HepG2 (cell line): ENCODE data around the gene POU2F1. TPM values are rescaled to one million over a fixed set of nuclear protein-coding genes. Genes with fewer than 3 reads are reported as not detected.

Source experiments
- BCL3 ChIP-seq: sonication (generic); formaldehyde crosslinking; IDR thresholded peaks from 2 replicates; pipeline ENCODE4 v1.5.1; 2020; ENCODE audit warnings: mild to moderate bottlenecking, missing genetic modification reagents, moderate library complexity
- CEBPB ChIP-seq: IDR thresholded peaks from 2 replicates; pipeline ENCODE4 v1.6.1; 2011; ENCODE audit warnings: low read depth, low read length, improper control_type of control experiment, borderline replicate concordance
- GLI4 ChIP-seq: sonication (generic); formaldehyde crosslinking; IDR thresholded peaks from 2 replicates; pipeline ENCODE4 v1.5.1; 2020; ENCODE audit warnings: missing genetic modification reagents, mild to moderate bottlenecking, moderate library complexity, borderline replicate concordance
- PLSCR1 ChIP-seq: sonication (generic); formaldehyde crosslinking; IDR thresholded peaks from 2 replicates; pipeline ENCODE4 v1.5.0; 2020; ENCODE audit warnings: missing genetic modification reagents, mild to moderate bottlenecking, borderline replicate concordance
- RBFOX2 ChIP-seq: fragments of 200-400 bp; formaldehyde crosslinking; IDR thresholded peaks from 2 replicates; pipeline ENCODE4 v1.6.1; 2017; ENCODE audit warnings: low read depth, mild to moderate bottlenecking, low read length
- RBM22 ChIP-seq: fragments of 200-400 bp; formaldehyde crosslinking; optimal IDR thresholded peaks from 2 replicates; pipeline ENCODE3; 2017; ENCODE audit warnings: mild to moderate bottlenecking, low read length, moderate library complexity
- RFX1 ChIP-seq: fragments of 450-650 bp; IDR thresholded peaks from 2 replicates; pipeline ENCODE4 v1.6.1; 2017
- TGIF2 ChIP-seq: IDR thresholded peaks from 2 replicates; pipeline ENCODE4 v1.6.1; 2016; ENCODE audit warnings: control low read depth, missing compliant biosample characterization
- ZBTB49 ChIP-seq: sonication (generic); formaldehyde crosslinking; IDR thresholded peaks from 2 replicates; pipeline ENCODE4 v1.4.0; 2020; ENCODE audit warnings: missing genetic modification reagents, borderline replicate concordance
- ZFP90 ChIP-seq: sonication (generic); formaldehyde crosslinking; IDR thresholded peaks from 2 replicates; pipeline ENCODE4 v1.8.0; 2022; ENCODE audit warnings: missing genetic modification reagents, mild to moderate bottlenecking, inconsistent platforms, borderline replicate concordance
- ZNF34 ChIP-seq: sonication (generic); formaldehyde crosslinking; IDR thresholded peaks from 2 replicates; pipeline ENCODE4 v1.4.0; 2020; ENCODE audit warnings: mild to moderate bottlenecking, missing genetic modification reagents, borderline replicate concordance
- ZNF543 ChIP-seq: sonication (generic); formaldehyde crosslinking; IDR thresholded peaks from 2 replicates; pipeline ENCODE4 v1.4.0; 2020; ENCODE audit warnings: mild to moderate bottlenecking, missing genetic modification reagents
- ZNF546 ChIP-seq: sonication (generic); formaldehyde crosslinking; conservative IDR thresholded peaks from 2 replicates; pipeline ENCODE4 v1.8.1; 2023; ENCODE audit warnings: mild to moderate bottlenecking, missing genetic modification reagents
- ZNF770 ChIP-seq: sonication (generic); formaldehyde crosslinking; IDR thresholded peaks from 2 replicates; pipeline ENCODE4 v1.5.0; 2020; ENCODE audit warnings: mild to moderate bottlenecking, missing genetic modification reagents
- ZNF776 ChIP-seq: sonication (generic); formaldehyde crosslinking; IDR thresholded peaks from 2 replicates; pipeline ENCODE4 v1.4.0; 2020; ENCODE audit warnings: mild to moderate bottlenecking, missing genetic modification reagents
- ZNF800 ChIP-seq: sonication (generic); formaldehyde crosslinking; IDR thresholded peaks from 2 replicates; pipeline ENCODE4 v1.4.0; 2020; ENCODE audit warnings: missing genetic modification reagents
- ZSCAN5A ChIP-seq: sonication (generic); formaldehyde crosslinking; IDR thresholded peaks from 2 replicates; pipeline ENCODE4 v1.8.0; 2022; ENCODE audit warnings: mild to moderate bottlenecking, missing genetic modification reagents, borderline replicate concordance
- polyA plus RNA-seq, 8 experiments: library from polyadenylated mRNA; depleted of rRNA in 3 of 8; stranded (reverse) in 7 of 8; unstranded in 1 of 8; fragments of >200 nt; fragmentation: Illumina TruSeq in 4 of 8; extraction: Trizol in 4 of 8; gene quantifications; 2 replicates each; pipeline versions ENCODE4 v1.2.1 to v1.2.3, GENCODE V29; 2011 to 2016; ENCODE audit warnings: low read depth in 4 of 8, missing spikeins in 1 of 8, mixed read lengths in 1 of 8; ENCODE audit not compliant: insufficient read depth in 1 of 8
- total RNA-seq, 5 experiments: library from RNA; depleted of rRNA; stranded (reverse); fragments of >200 nt; fragmentation: Illumina TruSeq; extraction: Trizol; gene quantifications; 2 replicates each; pipeline ENCODE4 v1.2.3, GENCODE V29; 2016; ENCODE audit warnings: low read depth in 1 of 5

POU2F1 gene
- total and polyA plus RNA-seq, 2 of the 13 experiments (the other 11 are each of a cell fraction or from before 2014, with no cell fraction given), result 10.2 to 13.0 TPM

- no peak for TF ChIP-seq ZNF800
- no peak for TF ChIP-seq CEBPB
- TF ChIP-seq GLI4 (CRISPR knock-in tag), result no peak
- TF ChIP-seq RBM22, result no peak
- TF ChIP-seq ZFP90 (CRISPR knock-in tag), result no peak
- TF ChIP-seq ZNF34 (CRISPR knock-in tag), result no peak
- no peak for TF ChIP-seq RBFOX2
- TF ChIP-seq BCL3 (CRISPR knock-in tag), result no peak
- no peak for TF ChIP-seq ZNF546 (CRISPR knock-in tag)
- no peak for TF ChIP-seq ZSCAN5A (CRISPR knock-in tag)
- no peak for TF ChIP-seq RFX1
- no peak for TF ChIP-seq ZBTB49
- TF ChIP-seq TGIF2 (CRISPR knock-in tag), result no peak
- TF ChIP-seq ZNF770, result peak; percentile 46; the same call in 1 of the 2 replicates
- TF ChIP-seq ZNF543 (CRISPR knock-in tag), result no peak
- no peak for TF ChIP-seq ZNF776 (CRISPR knock-in tag)
- TF ChIP-seq PLSCR1, result no peak
Observed at GRCh38 chr1:167288390-167289074, 67.8 kb downstream of the POU2F1 start (continued).
